ACHN (cell line): ENCODE measurements around the gene ABCB11.
"Not testable (repeated sequence)": the region's sequence is repeated elsewhere in the genome, so short reads cannot be mapped to it uniquely, and the experiment has no call there.

Experiments
- DNase-seq: peaks from one replicate; pipeline ENCODE4 v3.0.0-alpha.2; 2015
- in situ Hi-C: cut with HindIII; loops from 2 replicates; pipeline ENCODE4 v1.10.0; 2017; ENCODE audit warnings: low sequenced_read_pairs, low pct_ligation_motif_present, low pct_unique_long_range_greater_than_20kb

Gene ABCB11

DNA sequence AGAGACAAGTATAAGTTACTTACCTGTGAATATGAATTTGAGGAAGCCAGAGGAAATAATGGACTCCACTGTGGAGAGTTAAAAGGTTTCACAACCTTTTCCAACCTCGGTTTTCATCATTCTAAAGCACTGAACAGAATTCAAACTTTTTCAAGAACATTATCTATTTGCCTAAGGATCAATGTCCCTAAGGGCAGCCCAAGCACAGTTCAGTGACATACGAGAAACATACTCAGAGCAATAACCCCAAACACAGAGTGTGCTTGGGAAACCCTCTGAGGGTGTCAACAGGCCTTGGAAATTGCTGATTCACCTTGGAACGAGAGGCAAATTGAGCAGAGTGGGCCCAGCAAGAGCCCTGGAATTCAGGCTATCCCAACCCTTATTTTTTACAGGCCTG is at the start of gene ABCB11:
Gene ABCB11 (minus strand): TSS at position 123 of the 400 bp plus-strand sequence. CDS start 13,199 bp downstream, outside the sequence.
- in situ Hi-C loops, result no loop called here

DNA sequence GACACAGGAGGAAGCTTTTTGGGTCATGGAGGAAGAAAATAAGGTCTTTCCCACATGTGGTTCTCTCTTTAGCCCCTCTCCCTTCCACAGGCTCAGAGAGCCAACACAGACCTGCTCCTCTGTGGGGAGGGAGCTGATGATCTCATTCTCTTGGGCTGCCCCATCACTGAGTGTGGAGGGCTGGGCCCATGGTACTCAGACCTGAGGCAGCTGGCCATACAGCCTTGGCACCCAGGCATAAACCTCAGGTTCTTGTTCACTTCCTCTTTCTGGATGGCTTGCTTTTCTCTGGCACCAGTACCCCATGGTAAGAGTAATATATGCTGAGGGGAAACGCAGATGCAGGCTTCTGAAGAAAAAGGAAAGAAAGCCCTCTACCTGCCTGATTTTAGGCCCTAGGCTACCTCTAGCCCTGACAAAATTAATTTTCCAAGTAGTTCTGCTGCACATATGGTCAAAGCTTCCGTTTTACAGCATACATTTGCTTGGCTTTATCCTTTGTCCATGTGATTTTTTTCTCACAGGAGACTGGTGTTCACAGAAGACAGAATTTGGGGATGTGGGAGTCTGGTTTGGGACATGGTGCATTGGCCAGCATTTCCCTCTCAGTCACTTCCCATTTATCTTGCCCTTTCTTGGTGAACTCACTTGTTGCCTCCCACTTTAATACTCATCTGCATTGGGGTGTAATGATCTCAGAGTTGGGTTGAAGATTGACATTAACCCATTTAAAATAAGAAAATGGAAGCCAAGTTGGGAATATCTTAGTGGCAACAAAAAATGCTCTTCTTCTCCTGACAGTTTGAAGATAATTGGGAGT is 49.3 kb upstream of the ABCB11 start:
- in situ Hi-C loops, result no loop called here
- peak; percentile 75 for DNase-seq

More for the DNA sequence above, at the start of gene ABCB11:
- no peak for DNase-seq

DNA sequence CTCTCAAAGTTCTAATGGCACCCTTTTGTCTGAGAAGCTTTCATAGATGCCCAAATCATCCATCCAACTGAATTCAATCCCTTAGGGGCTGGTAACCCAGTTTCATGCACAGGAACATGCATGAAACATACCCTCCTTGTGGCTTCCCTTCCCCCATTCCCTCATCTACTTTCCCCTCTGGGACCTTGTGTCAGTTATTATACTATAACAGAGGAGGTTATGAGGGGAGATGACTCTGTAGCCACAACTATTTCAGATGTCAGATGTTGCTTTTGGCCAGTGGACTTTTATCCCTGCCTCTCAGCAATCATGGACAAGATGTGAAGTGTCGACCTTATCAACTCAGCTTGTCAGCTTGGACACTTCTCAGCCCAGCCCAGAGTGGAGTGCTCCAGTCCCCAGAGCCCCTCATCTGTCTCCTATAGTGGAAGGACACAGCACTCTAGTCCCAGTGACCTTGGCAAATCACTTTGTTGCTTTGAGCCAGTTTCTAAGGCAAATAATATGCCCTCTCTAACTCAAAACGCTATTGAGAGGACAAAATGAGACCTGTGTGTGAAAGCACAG is 46.6 kb upstream of the ABCB11 start:
- DNase-seq, result peak; percentile 6
- in situ Hi-C loops, result no loop called here

DNA sequence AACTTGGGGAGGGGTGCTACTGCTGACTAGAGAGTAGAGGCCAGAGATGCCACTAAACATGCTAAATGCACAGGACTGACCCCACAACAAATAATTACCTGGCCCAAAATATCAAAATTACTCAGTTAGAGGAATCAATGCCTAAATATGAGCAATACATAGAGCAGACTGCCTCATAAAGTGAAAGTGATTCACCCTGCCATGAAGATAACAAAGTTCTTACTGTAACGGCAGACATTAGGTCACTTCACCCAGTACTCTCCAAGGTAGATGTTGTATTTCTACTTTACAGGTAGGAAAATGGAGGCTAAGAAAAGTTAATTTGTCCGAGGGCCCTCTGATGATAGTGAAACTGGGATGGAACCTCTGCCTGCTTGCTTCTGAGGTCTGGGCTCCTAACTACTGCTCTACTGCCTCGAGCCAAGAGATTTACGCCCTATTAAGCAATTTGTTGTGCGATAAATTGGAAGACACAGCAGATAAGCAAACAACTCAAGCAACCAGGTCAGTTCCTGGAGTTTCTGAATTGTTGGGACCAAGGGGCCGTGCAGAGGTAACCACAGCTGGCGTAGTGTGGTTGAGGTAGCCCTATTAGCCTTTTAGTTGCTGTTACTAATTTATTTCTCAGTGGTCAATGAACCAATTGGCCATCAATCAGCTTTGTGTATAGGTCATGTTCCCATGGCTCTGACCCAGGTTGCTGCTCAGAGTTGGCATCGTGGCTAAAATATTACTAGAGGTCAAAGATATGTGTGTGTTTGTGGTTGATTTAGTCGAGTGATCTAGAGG is 43.0 kb upstream of the ABCB11 start:
- peak; percentile 98 for DNase-seq
- in situ Hi-C loops, result no loop called here

DNA sequence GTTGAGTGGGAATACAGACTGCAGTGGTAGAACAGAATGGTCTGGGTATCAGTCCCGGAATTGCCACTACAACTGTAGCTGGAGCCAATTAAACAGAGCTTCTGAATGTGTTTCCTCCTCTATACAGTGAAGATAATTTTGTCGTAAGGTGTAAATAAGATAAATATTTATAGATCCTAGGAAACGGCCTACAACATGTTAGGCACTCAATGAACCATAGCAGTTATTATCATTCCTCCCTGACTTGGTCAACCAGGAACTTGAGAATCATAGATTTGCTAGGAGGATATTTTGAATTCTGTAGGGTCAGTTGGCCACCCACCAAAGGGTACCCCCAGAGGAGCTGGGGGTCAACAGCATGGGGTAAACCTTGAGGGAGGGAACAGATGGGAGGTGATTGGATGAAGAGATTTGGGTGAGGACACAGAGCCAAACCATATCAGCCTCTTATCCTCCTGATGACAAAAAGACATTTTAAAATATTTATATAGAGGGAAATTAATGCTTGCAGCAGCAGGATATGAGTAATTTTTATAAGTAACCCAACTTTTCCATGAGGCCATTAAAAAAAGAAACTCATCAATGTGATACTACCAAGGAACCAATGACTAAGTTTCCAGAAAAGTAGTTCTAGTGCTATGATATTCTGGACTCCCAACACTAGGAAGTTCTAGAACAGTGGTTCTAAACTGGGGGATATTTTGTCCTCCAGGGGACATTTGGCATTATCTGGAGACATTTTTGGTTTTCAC is 42.3 kb upstream of the ABCB11 start:
- in situ Hi-C loops, result no loop called here
- DNase-seq, result peak; percentile 8

DNA sequence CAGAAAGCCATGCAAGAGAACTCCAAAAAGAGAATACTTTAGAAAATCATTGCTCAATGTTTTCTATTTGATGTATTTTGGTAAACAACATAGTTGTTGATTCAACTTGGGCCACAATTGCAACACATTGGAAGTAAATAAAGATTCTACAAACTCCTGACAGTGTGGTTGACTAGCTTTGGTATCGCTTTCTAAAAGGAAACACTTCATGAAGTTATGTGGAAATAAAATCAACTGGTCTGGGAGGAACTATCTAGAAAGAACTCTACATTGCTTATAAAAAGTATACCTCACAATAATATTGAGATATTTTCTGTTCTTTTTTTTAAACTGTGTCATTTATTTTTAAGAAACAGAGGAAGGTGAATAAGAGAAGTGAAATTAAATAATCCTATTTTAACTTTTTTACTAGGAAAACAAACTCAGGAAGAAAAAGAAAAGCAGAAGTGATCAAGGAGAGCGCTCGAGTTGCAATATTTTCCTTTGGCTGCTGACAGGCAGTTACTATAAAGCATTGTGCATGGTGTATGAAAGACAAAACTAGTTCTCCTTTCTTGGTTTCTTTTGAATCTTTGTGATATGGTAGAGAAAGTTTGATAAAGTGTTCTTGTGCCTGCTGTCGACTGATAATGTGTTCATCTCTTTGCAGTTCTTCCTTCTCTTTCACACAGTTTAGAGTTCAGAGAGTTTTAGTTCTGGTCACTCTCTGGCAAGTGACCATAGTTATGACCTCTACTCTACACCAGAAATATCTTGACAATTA is 41.2 kb upstream of the ABCB11 start:
- in situ Hi-C loops, result no loop called here

DNA sequence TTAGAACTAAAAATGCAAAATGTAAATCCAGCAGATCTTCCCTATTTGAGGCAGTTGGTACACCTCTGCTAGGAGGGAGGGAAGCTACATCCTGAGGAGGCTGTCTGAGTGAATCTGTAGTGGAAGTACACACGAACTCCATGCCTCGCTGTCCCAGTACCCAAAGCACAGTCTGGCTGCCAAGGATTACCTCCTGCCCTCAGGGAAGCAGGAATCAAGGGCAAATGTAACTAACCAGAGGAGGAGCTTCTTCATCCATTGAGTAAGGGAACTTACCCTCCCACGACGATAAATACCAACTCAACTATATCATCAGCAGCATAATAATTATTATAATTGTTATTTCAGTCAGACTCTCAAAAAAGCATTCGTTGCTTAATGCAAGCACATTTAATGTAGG is 40.3 kb upstream of the ABCB11 start:
- DNase-seq, result no peak
- in situ Hi-C loops, result no loop called here

More for the DNA sequence above, 41.2 kb upstream of the ABCB11 start:
- DNase-seq, result no peak

DNA sequence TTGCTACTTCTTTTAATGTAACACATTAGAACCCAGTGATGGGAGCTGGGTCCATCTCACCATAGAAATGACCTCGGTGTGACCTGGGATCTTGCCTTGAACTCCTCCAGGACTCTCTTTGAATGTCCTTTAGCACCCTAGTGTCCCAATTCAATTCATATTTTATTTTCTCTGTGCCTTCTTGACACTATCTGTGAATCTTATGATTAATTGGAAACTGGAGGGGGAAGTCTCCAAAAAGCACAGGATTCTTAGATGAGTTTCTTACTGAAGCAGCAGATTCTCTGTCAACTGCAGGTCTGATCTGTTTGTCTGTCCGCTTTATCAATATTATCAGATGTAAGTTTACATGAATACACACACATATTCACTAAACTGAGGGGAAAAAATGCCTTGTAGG is 38.7 kb upstream of the ABCB11 start:
- in situ Hi-C loops, result no loop called here
- no peak for DNase-seq

DNA sequence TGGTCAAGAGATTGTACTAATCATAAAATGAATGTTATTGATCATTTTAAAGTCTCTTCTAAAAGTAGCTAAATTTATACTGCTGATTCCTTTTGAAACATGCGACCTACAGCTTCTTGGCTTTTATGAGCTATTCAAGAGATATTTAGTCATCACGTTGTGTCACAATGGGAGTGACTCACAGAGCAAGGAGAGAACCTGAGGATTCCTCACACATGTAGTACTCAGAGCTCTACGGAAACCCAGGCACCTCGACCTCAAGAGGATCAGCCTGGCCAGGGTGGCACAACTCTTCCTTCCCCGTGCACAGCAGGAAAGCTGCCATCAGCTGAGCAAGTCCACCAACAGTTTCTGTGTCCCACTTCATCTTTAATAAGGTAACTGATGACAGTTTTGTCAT is 38.2 kb upstream of the ABCB11 start, which contains the start of gene DHRS9:
Gene DHRS9 (plus strand): TSS at position 223 of the 400 bp plus-strand sequence. CDS start 12,019 bp downstream, outside the sequence.
- in situ Hi-C loops, result no loop called here
- DNase-seq, result peak; percentile 66

DNA sequence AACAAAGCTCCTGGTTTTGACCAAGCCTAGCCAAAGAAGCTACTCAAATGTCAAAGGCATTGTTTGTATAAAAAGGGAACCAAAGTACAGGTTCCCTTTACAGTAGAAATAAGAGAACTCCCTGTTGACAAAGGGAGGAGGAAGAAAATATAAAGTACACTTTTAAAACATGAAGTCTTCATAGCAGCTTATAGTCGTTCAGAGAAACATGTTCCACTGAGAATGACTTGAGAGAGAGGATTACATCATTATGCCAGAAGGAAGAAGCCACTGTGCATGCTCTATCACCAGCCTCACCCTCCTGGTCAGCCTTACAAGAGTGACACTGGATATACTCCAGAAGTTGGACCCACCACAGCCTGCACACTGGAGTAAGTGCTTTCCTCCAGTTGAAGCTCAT is 35.8 kb upstream of the ABCB11 start:
- in situ Hi-C loops, result no loop called here
- no peak for DNase-seq

DNA sequence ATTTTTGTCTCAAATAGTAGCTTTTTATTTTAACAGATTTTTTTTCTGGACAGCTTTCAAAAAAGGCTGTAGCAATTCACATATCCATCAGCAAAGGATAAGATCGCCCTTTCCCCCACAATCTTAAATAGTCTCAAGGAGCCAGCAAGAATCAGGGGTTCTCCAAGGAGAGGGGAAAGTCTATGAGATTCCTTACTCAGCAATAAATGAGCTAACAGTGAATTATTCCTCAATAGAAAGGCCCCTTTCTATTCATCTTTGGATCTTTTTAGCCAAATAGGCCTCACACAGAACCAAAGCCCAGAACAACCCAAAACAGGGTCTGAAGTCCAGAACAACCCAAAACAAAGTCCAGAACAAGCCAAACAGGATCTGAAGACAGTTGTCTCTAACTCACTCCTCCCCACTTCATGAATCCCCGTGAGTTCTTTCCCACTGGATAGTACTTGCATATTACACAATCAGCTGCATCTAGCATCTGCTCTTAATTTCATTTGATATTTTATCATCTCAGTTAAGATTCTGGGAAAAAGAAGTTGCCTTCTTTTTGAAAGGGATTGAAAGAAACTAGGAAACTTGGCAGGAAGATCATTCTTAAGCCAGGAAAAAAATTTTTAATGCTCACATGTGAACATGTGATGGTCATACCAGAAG is 34.9 kb upstream of the ABCB11 start:
- no peak for DNase-seq
- in situ Hi-C loops, result no loop called here

DNA sequence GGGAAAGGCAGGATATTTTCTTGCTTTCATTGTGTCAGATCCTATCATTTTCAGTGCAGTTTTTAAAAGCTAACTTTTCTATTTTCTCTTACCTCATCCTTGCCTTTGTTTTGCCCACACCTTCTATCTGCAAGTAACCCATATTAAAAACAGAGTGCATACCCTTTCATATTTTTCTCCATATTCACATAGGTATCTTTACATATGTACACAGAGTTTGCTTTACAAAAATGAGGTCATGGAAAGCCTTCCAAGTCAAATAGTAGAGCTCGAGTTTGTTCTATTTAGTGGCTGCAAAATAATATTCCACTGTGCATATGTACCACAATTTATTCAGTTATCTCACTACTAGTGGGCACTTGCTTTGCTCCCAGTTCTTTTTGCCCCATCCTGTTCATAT is 34.3 kb upstream of the ABCB11 start:
- in situ Hi-C loops, result no loop called here
- no peak for DNase-seq

DNA sequence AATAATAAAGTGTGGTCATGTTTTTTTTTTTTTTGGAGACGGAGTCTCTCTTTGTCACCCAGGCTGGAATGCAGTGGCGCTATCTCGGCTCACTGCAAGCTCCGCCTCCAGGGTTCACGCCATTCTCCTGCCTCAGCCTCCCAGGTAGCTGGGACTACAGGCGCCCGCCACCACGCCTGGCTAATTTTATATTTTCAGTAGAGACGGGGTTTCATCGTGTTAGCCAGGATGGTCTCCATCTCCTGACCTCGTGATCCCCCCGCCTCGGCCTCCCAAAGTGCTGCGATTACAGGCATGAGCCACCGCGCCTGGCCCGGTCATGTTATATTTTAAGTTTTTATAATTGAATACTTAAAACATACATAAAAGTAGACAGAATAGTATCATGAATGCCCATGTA is 33.1 kb upstream of the ABCB11 start:
- in situ Hi-C loops, DNase-seq: not testable (repeated sequence)

DNA sequence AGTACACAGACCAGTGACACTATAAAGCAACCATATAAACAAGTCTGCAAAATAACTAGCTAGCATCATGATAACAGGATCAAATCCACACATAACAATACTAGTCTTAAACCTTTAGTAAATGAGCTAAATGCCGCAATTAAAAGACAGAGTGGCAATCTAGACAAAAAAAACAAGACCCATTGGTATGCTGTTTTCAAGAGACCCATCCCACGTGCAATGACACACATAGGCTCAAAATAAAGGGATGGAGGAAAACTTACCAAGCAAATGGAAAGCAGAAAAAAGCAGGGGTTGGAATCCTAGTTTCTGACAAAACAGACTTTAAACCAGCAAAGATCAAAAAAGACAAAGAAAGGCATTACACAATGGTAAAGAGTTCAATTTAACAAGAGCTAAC is 23.5 kb upstream of the ABCB11 start:
- in situ Hi-C loops, DNase-seq: not testable (repeated sequence)

DNA sequence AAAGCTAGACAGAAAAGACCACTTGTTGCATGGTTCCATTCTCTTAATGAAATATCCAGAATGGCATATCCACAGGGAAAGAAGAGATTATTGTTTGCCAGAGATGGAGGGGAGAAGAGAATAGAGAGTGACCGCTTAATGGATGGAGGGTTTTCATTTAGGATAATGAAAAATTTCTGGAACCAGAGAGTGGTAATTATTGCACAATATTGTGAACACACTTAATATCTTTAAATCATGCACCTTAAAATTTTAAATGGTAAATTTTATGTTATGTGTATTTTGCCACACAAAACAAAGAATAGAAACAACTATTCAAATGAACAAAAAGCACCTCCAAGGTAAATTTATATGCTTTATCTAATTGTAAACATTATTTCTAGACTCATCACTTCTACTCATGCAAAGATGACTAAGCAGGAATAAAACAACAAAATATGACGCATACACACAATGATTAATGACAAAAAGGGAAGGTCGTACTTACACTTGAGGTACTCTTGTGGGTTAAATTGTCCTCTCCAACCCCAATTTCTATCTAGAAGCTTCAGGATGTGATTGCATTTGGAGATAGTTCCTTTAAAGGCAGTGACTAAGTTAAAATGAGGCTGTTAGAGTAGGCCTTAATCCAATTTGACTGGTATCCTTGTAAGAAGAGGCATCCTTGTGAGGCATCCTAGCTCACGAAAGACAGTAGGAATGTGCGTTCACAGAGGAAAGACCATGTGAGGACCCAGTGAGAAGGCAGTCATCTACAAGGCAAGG is 19.5 kb upstream of the ABCB11 start:
- no peak for DNase-seq
- in situ Hi-C loops, result no loop called here

DNA sequence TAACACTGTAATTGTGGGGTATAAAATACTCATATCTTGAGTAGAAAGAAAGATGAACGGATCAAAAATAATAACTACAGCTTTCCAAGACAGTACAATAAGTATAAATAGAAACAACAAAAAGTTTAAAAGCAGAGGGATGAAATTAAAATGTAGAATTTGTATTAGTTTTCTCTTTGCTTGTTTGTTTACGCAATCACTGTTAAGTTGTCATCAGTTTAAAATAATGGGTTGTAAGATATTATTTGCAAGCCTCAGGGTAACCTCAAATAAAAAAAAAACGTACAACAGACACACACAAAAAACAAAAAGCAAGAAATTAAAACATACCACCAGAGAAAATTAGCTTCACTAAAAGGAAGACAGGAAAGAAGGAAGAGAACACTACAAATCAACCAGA is 18.0 kb upstream of the ABCB11 start:
- DNase-seq, result no peak
- in situ Hi-C loops, result no loop called here
